Transverse colon (tissue), 3 donors: ENCODE data around the gene CCDC24.

Experiments
- CTCF ChIP-seq, 5 experiments: fragments of 200-600 bp in 3 of 5; fragments of 450-650 bp in 2 of 5; sonication (generic) in 3 of 5; IDR thresholded peaks; 1 replicate in 2 of 5; 2 replicates in 3 of 5; pipeline ENCODE4 v1.5.1; 2016 to 2017; ENCODE audit warnings: antibody characterized with exemption in 5 of 5, inconsistent platforms in 3 of 5, mild to moderate bottlenecking in 2 of 5, moderate library complexity in 1 of 5
- EP300 ChIP-seq: sonication (generic); formaldehyde crosslinking; IDR thresholded peaks from one replicate; pipeline ENCODE4 v1.6.1; 2017; ENCODE audit warnings: antibody characterized with exemption, low read depth
- POLR2A ChIP-seq: fragments of 450-650 bp; IDR thresholded peaks from one replicate; pipeline ENCODE4 v1.6.1; 2016; ENCODE audit warnings: antibody characterized with exemption, mild to moderate bottlenecking, moderate library complexity

DNA sequence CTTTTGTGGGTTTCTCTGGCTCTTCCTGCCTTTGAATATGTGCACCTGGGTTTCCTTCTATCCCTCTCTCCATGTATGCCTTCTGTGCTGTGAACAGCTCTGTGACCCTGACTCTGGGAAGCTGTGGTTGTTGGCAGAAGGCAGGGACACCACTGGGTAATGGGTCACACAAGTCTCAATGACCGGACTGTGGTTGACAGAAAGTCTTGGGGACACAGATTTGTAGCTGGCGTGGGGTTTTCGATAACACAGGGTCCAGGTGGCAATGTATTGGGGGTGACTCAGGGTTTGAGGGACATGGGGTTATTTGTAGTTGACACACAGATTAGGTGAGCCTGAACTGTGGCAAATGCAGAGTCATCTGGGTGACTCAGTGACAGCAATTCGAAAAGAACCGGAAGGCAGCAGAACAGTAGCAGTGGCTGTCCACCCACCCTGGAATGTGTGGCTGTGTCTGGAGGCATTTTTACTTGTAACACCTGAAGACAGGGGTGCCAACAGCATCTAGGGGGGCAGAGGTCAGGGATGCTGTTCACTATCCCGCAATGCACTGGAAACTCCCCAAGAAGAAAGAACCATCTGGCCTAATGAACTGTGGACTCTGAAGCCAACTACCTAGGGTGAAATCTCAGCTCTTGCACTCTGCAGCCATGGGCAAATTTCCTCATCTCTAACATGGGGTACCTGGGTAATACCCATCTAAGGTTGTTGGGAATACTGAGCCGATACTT lies 52.8 kb downstream of the CCDC24 start:
- no peak for TF ChIP-seq POLR2A
- TF ChIP-seq CTCF (IDR thresholded peaks at IDR 0.05): no peak
- no peak for TF ChIP-seq EP300
